ENCODE measurements around the gene UGGT2. TPM values are rescaled to one million over a fixed set of nuclear protein-coding genes. Genes with fewer than 3 reads are reported as not detected.

Gene UGGT2
- total RNA-seq, 1 donor from 2014 or later, result 39.6 TPM

DNA sequence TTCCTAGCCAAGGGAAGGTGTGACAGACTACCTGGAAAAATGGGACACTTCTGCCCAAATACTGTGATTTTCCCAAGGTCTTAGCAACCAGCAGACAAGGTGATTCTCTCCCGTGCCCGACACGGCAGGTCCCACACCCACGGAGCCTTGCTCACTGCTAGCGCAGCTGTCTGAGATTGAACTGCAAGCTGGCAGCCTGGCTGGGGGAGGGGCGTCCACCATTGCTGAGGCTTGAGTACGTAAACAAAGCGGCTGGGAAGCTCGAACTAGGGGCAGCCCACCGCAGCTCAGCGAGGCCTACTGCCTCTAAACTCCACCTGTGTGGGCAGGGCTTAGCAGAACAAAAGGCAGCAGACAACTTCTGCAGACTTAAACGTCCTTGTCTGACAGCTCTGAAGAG lies 146.2 kb downstream of the UGGT2 start:
- H3K4me3 ChIP-seq (ENCODE audit: low read depth, low read length), result no peak overlapping the region
- no peak for TF ChIP-seq CTCF (IDR thresholded peaks at IDR 0.05; ENCODE audit: insufficient read depth, low read length, poor library complexity, severe bottlenecking)
- no peaks in the 10 kb centered on the region for H3K27me3 ChIP-seq (ENCODE audit: control insufficient read depth, insufficient read depth, low read length)
- H3K36me3 ChIP-seq (ENCODE audit: control insufficient read depth, insufficient read depth, low read length), result no peaks in the 10 kb centered on the region
- no peak for DNase-seq (ENCODE audit: low read depth)

DNA sequence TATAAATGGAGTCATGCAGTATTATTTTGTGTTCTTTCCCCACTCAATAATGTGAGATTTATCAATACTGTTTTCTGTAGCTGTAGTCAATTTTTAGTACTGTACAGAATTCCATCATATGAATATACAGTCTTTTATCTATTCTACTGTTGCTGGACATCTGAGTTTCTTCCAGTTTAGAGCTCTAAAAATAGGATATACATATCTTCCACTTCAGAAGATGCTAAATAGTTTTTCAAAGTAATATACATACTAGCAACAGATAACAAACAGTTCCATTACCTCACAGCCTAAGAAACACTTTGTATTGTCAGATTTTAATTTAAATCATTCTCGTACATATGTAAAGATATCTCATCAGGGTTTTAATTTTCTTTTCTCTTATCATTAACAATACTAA lies 149.6 kb downstream of the UGGT2 start:
- no peak for TF ChIP-seq CTCF (IDR thresholded peaks at IDR 0.05; ENCODE audit: insufficient read depth, low read length, poor library complexity, severe bottlenecking)
- DNase-seq (ENCODE audit: low read depth), result no peak
- Histone ChIP-seq H3K36me3 (ENCODE audit: control insufficient read depth, insufficient read depth, low read length) (no peaks in the 10 kb centered on the region), H3K4me3 (ENCODE audit: low read depth, low read length) (no peak overlapping the region), H3K27me3 (ENCODE audit: control insufficient read depth, insufficient read depth, low read length) (no peaks in the 10 kb centered on the region)

- Histone ChIP-seq H3K27me3 (ENCODE audit: control insufficient read depth, insufficient read depth, low read length) (no peaks in the 10 kb centered on the region), H3K36me3 (ENCODE audit: control insufficient read depth, insufficient read depth, low read length) (no peaks in the 10 kb centered on the region), H3K4me3 (ENCODE audit: low read depth, low read length) (no peak overlapping the region)
- no peak for TF ChIP-seq CTCF (IDR thresholded peaks at IDR 0.05; ENCODE audit: insufficient read depth, low read length, poor library complexity, severe bottlenecking)
- no peak for DNase-seq (ENCODE audit: low read depth)
Observed at GRCh38 chr13:95902741-95903140, 150.5 kb downstream of the UGGT2 start.

DNA sequence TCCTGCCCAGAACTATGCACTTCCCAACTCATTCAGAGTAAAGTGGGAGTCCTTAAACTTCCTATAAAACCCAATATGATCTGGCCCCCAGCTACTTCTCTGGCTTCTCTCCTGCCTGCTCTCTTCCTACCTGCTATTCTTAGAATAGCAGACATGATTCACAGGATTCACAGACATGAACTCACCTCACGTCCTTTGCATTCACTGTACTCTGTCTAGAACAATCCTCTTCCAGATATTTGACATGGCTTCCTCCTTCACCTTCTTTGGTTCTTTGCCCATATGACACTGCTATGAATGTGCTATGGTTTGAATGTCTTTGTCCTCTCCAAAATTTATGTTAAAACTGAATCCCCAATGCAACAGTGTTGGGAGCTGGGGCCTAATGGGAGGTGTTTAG lies 154.9 kb downstream of the UGGT2 start:
- TF ChIP-seq CTCF (IDR thresholded peaks at IDR 0.05; ENCODE audit: insufficient read depth, low read length, poor library complexity, severe bottlenecking), result no peak
- no peak for DNase-seq (ENCODE audit: low read depth)
- Histone ChIP-seq H3K27me3 (ENCODE audit: control insufficient read depth, insufficient read depth, low read length) (no peaks in the 10 kb centered on the region), H3K36me3 (ENCODE audit: control insufficient read depth, insufficient read depth, low read length) (no peaks in the 10 kb centered on the region), H3K4me3 (ENCODE audit: low read depth, low read length) (no peak overlapping the region)

- Histone ChIP-seq H3K4me3 (ENCODE audit: low read depth, low read length) (no peak overlapping the region), H3K36me3 (ENCODE audit: control insufficient read depth, insufficient read depth, low read length) (no peaks in the 10 kb centered on the region), H3K27me3 (ENCODE audit: control insufficient read depth, insufficient read depth, low read length) (no peaks in the 10 kb centered on the region)
- no peak for TF ChIP-seq CTCF (IDR thresholded peaks at IDR 0.05; ENCODE audit: insufficient read depth, low read length, poor library complexity, severe bottlenecking)
- DNase-seq (ENCODE audit: low read depth), result no peak
Observed at GRCh38 chr13:95896301-95896700, 156.9 kb downstream of the UGGT2 start.

DNA sequence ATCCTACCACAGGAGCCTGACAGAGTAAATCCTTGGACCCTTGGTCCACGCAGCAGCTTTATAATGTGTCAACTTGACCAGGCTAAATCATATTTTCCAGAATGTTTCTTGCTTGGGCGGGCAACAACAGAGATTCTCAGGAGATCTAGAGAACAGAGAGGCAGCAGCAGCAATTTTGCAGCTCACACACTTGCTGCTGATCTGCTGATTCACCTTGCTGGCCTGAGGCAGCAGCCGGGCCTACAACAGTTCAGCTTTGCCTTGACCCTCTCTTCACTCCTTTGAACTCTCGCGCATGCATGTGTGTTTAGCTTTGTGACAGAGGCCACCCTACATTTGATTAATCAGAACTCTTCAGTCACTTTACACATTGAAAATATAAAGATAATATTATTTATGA lies 159.3 kb downstream of the UGGT2 start:
- Histone ChIP-seq H3K27me3 (ENCODE audit: control insufficient read depth, insufficient read depth, low read length) (no peaks in the 10 kb centered on the region), H3K4me3 (ENCODE audit: low read depth, low read length) (no peak overlapping the region), H3K36me3 (ENCODE audit: control insufficient read depth, insufficient read depth, low read length) (no peaks in the 10 kb centered on the region)
- TF ChIP-seq CTCF (IDR thresholded peaks at IDR 0.05; ENCODE audit: insufficient read depth, low read length, poor library complexity, severe bottlenecking), result no peak
- DNase-seq (ENCODE audit: low read depth), result no peak
